GM23338 (cell line): ENCODE data around the gene IRF2. TPM values are rescaled to one million over a fixed set of nuclear protein-coding genes. Genes with fewer than 3 reads are reported as not detected.

Experiments used
- ATAC-seq: fragments of 200-7000 bp; cut with Tn5 transposase; 3 replicates; pipeline ENCODE4 v1.9.1; 2020
- DNase-seq: peaks from one replicate; pipeline ENCODE4 v3.0.0-alpha.2; 2015; ENCODE audit warnings: low spot score
- H2AFZ ChIP-seq: fragments of 200-600 bp; sonication (generic); 2 replicates; pipeline ENCODE4 v1.8.0; 2016; ENCODE audit warnings: antibody characterized with exemption, mild to moderate bottlenecking, moderate library complexity
- H3F3A ChIP-seq: fragments of 200-600 bp; sonication (generic); replicated peaks from 2 replicates; pipeline ENCODE4 v1.8.0; 2017; ENCODE audit warnings: antibody characterized with exemption, mixed run types, low read depth
- H3K27ac ChIP-seq: fragments of 200-600 bp; sonication (generic); 2 replicates; pipeline ENCODE4 v1.6.1; 2016; ENCODE audit warnings: low read depth
- H3K27me3 ChIP-seq: fragments of 200-600 bp; sonication (generic); 2 replicates; pipeline ENCODE4 v1.8.0; 2016; ENCODE audit warnings: mild to moderate bottlenecking, mixed run types, moderate library complexity; ENCODE audit not compliant: insufficient read depth
- H3K36me3 ChIP-seq: fragments of 200-600 bp; sonication (generic); 2 replicates; pipeline ENCODE4 v1.8.0; 2016; ENCODE audit warnings: mild to moderate bottlenecking; ENCODE audit not compliant: insufficient read depth
- H3K4me1 ChIP-seq: fragments of 200-600 bp; sonication (generic); 2 replicates; pipeline ENCODE4 v1.8.0; 2016; ENCODE audit warnings: mild to moderate bottlenecking, moderate library complexity; ENCODE audit not compliant: insufficient read depth
- H3K4me2 ChIP-seq: fragments of 200-600 bp; sonication (generic); 2 replicates; pipeline ENCODE4 v1.7.1; 2017; ENCODE audit warnings: mixed run types
- H3K4me3 ChIP-seq: fragments of 200-600 bp; sonication (generic); 2 replicates; pipeline ENCODE4 v1.6.1; 2016; ENCODE audit warnings: mixed run types
- H3K79me2 ChIP-seq: fragments of 200-600 bp; sonication (generic); replicated peaks from 2 replicates; pipeline ENCODE4 v1.8.0; 2017; ENCODE audit warnings: mild to moderate bottlenecking; ENCODE audit not compliant: insufficient read depth
- H3K9me2 ChIP-seq: fragments of 200-600 bp; sonication (generic); 2 replicates; pipeline ENCODE4 v1.8.0; 2017; ENCODE audit not compliant: insufficient read depth
- H4K20me1 ChIP-seq: fragments of 200-600 bp; sonication (generic); replicated peaks from 2 replicates; pipeline ENCODE4 v1.8.0; 2017; ENCODE audit warnings: mild to moderate bottlenecking; ENCODE audit not compliant: insufficient read depth
- H3K27ac Mint-ChIP-seq: 2 replicates; pipeline ENCODE4 v1.8.0; 2020; ENCODE audit warnings: inconsistent platforms, mild to moderate bottlenecking, moderate library complexity, mixed read lengths
- H3K27me3 Mint-ChIP-seq: 3 replicates; pipeline ENCODE4 v1.8.0; 2022; ENCODE audit warnings: low read depth, mild to moderate bottlenecking, moderate library complexity, mixed read lengths, inconsistent platforms; ENCODE audit not compliant: insufficient read depth, poor library complexity
- H3K36me3 Mint-ChIP-seq: 3 replicates; pipeline ENCODE4 v1.8.0; 2021; ENCODE audit warnings: low read depth, mild to moderate bottlenecking, inconsistent platforms, moderate library complexity, mixed read lengths
- H3K4me1 Mint-ChIP-seq: 3 replicates; pipeline ENCODE4 v1.8.0; 2020; ENCODE audit warnings: mild to moderate bottlenecking, inconsistent platforms, mixed read lengths
- H3K4me3 Mint-ChIP-seq: 3 replicates; pipeline ENCODE4 v1.8.0; 2021; ENCODE audit warnings: moderate library complexity, mild to moderate bottlenecking, inconsistent platforms, mixed read lengths
- H3K9me3 Mint-ChIP-seq: 3 replicates; pipeline ENCODE4 v1.8.0; 2020; ENCODE audit warnings: moderate library complexity, mild to moderate bottlenecking, inconsistent platforms, mixed read lengths
- CREB1 ChIP-seq: fragments of 250-450 bp; sonication (Bioruptor Pico); IDR thresholded peaks from 2 replicates; pipeline ENCODE4 v1.5.0; 2020; ENCODE audit warnings: low read depth, mild to moderate bottlenecking, moderate library complexity
- EZH2 ChIP-seq: fragments of 200-600 bp; sonication (generic); IDR thresholded peaks from one replicate; pipeline ENCODE4 v1.8.0; 2017; ENCODE audit warnings: antibody characterized with exemption, mild to moderate bottlenecking, low read depth; ENCODE audit not compliant: unreplicated experiment
- EZH2phosphoT487 ChIP-seq: fragments of 200-600 bp; sonication (generic); IDR thresholded peaks from one replicate; pipeline ENCODE4 v1.8.1; 2018; ENCODE audit warnings: antibody characterized with exemption; ENCODE audit not compliant: unreplicated experiment
- JUNB ChIP-seq: IDR thresholded peaks from one replicate; pipeline ENCODE4 v1.6.1; 2016; ENCODE audit warnings: antibody characterized with exemption; ENCODE audit not compliant: unreplicated experiment
- NANOG ChIP-seq: IDR thresholded peaks from 2 replicates; pipeline ENCODE4 v1.6.1; 2016; ENCODE audit warnings: antibody characterized with exemption, borderline replicate concordance
- POLR2AphosphoS5 ChIP-seq: IDR thresholded peaks from 2 replicates; pipeline ENCODE4 v1.6.1; 2016; ENCODE audit warnings: antibody characterized with exemption, low read depth
- STAT1 ChIP-seq: IDR thresholded peaks from one replicate; pipeline ENCODE4 v1.6.1; 2016; ENCODE audit warnings: antibody characterized with exemption; ENCODE audit not compliant: unreplicated experiment
- ZNF114 ChIP-seq: fragments of 250-450 bp; sonication (Bioruptor Pico); IDR thresholded peaks from 2 replicates; pipeline ENCODE4 v1.5.0; 2020; ENCODE audit warnings: mild to moderate bottlenecking, moderate library complexity
- ZNF331 ChIP-seq: fragments of 250-450 bp; sonication (Bioruptor Pico); IDR thresholded peaks from 2 replicates; pipeline ENCODE4 v1.5.0; 2020; ENCODE audit warnings: low read depth, mild to moderate bottlenecking, moderate library complexity
- polyA plus RNA-seq: library from polyadenylated mRNA; unstranded; fragments of >200 nt; fragmentation: Nextera tagmentation; extraction: Ambion mirVana; gene quantifications from 2 replicates; pipeline ENCODE4 v1.2.1, GENCODE V29; 2016
- total RNA-seq: library from RNA; depleted of rRNA; stranded (reverse); fragments of >200 nt; shearing (Covaris generic); gene quantifications from 2 replicates; pipeline ENCODE4 v1.2.3, GENCODE V29; 2014
- TF ChIP-seq, protein P1 (sequence below): fragments of 250-450 bp; sonication (Bioruptor Pico); IDR thresholded peaks from 2 replicates; pipeline ENCODE4 v1.5.0; 2020; ENCODE audit warnings: mild to moderate bottlenecking, moderate library complexity
- TF ChIP-seq, protein P2 (sequence below), 2 experiments: fragments of 200-600 bp in 1 of 2; sonication (generic) in 1 of 2; conservative IDR thresholded peaks; 2 replicates each; pipeline versions ENCODE4 v1.5.1 to v1.6.1; 2016 to 2017; ENCODE audit warnings: antibody characterized with exemption in 2 of 2, low read depth in 2 of 2, mild to moderate bottlenecking in 2 of 2, moderate library complexity in 1 of 2
- TF ChIP-seq, protein P3 (sequence below): IDR thresholded peaks from one replicate; pipeline ENCODE4 v1.6.1; 2018; ENCODE audit warnings: antibody characterized with exemption; ENCODE audit not compliant: unreplicated experiment
- TF ChIP-seq, protein P4 (sequence below): IDR thresholded peaks from 2 replicates; pipeline ENCODE4 v1.6.1; 2016; ENCODE audit warnings: antibody characterized with exemption

Gene IRF2
- total and polyA plus RNA-seq, 2 experiments from 2014 or later: 14.7 to 15.0 TPM

DNA sequence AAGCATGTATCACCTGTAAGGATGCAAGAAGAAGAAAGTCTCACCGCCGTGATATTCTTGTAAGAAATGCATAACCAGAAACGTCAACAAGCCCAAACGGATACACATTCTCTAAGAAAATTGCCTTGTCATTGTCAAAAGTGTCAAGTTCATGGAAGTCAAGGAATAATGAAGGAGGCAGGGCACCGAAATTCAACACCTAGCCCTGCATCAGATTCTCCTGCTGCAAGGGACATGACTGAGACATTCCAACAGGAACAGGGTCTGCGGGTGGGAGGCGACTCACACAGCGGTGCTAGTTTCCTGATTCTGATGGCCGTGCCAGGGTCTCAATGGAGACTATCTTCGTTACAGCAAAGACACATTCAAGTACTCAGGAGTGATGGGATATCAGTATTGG, 26.7 kb downstream of the IRF2 start:
- Histone ChIP-seq H3K36me3 (no peaks in the 10 kb centered on the region), H3F3A (peaks cover 6% of the 10 kb centered on the region; the same call in 1 of the 2 replicates), H3K79me2 (peaks cover 97% of the 10 kb centered on the region), H3K9me2 (no peaks in the 10 kb centered on the region), H4K20me1 (no peaks in the 10 kb centered on the region), H2AFZ (no peak overlapping the region), H3K4me2 (peak overlapping the region; percentile 69), H3K27me3 (no peaks in the 10 kb centered on the region), H3K4me3 (peak overlapping the region; percentile 8; the same call in 1 of the 2 replicates), H3K4me1 (peaks cover 61% of the 10 kb centered on the region), H3K27ac (peak overlapping the region; percentile 74; the same call in 1 of the 2 replicates)
- DNase-seq (peak; percentile 76), ATAC-seq (peak; percentile 81)
- H3K36me3 Mint-ChIP-seq: peaks cover 5% of the 10 kb centered on the region; the same call in 2 of the 3 replicates
- TF ChIP-seq EZH2phosphoT487 (no peak), POLR2AphosphoS5 (no peak), STAT1 (no peak), EZH2 (no peak), ZNF114 (no peak), JUNB (no peak), NANOG (no peak), ZNF331 (CRISPR knock-in tag) (no peak), CREB1 (CRISPR knock-in tag) (no peak; the same call in 1 of the 2 replicates)
- TF ChIP-seq, protein P1, sequence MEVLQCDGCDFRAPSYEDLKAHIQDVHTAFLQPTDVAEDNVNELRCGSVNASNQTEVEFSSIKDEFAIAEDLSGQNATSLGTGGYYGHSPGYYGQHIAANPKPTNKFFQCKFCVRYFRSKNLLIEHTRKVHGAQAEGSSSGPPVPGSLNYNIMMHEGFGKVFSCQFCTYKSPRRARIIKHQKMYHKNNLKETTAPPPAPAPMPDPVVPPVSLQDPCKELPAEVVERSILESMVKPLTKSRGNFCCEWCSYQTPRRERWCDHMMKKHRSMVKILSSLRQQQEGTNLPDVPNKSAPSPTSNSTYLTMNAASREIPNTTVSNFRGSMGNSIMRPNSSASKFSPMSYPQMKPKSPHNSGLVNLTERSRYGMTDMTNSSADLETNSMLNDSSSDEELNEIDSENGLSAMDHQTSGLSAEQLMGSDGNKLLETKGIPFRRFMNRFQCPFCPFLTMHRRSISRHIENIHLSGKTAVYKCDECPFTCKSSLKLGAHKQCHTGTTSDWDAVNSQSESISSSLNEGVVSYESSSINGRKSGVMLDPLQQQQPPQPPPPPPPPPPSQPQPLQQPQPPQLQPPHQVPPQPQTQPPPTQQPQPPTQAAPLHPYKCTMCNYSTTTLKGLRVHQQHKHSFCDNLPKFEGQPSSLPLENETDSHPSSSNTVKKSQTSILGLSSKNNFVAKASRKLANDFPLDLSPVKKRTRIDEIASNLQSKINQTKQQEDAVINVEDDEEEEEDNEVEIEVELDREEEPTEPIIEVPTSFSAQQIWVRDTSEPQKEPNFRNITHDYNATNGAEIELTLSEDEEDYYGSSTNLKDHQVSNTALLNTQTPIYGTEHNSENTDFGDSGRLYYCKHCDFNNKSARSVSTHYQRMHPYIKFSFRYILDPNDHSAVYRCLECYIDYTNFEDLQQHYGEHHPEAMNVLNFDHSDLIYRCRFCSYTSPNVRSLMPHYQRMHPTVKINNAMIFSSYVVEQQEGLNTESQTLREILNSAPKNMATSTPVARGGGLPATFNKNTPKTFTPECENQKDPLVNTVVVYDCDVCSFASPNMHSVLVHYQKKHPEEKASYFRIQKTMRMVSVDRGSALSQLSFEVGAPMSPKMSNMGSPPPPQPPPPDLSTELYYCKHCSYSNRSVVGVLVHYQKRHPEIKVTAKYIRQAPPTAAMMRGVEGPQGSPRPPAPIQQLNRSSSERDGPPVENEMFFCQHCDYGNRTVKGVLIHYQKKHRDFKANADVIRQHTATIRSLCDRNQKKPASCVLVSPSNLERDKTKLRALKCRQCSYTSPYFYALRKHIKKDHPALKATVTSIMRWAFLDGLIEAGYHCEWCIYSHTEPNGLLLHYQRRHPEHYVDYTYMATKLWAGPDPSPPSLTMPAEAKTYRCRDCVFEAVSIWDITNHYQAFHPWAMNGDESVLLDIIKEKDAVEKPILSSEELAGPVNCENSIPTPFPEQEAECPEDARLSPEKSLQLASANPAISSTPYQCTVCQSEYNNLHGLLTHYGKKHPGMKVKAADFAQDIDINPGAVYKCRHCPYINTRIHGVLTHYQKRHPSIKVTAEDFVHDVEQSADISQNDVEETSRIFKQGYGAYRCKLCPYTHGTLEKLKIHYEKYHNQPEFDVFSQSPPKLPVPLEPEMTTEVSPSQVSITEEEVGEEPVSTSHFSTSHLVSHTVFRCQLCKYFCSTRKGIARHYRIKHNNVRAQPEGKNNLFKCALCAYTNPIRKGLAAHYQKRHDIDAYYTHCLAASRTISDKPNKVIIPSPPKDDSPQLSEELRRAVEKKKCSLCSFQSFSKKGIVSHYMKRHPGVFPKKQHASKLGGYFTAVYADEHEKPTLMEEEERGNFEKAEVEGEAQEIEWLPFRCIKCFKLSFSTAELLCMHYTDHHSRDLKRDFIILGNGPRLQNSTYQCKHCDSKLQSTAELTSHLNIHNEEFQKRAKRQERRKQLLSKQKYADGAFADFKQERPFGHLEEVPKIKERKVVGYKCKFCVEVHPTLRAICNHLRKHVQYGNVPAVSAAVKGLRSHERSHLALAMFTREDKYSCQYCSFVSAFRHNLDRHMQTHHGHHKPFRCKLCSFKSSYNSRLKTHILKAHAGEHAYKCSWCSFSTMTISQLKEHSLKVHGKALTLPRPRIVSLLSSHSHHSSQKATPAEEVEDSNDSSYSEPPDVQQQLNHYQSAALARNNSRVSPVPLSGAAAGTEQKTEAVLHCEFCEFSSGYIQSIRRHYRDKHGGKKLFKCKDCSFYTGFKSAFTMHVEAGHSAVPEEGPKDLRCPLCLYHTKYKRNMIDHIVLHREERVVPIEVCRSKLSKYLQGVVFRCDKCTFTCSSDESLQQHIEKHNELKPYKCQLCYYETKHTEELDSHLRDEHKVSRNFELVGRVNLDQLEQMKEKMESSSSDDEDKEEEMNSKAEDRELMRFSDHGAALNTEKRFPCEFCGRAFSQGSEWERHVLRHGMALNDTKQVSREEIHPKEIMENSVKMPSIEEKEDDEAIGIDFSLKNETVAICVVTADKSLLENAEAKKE: no peak
- TF ChIP-seq, protein P2, sequence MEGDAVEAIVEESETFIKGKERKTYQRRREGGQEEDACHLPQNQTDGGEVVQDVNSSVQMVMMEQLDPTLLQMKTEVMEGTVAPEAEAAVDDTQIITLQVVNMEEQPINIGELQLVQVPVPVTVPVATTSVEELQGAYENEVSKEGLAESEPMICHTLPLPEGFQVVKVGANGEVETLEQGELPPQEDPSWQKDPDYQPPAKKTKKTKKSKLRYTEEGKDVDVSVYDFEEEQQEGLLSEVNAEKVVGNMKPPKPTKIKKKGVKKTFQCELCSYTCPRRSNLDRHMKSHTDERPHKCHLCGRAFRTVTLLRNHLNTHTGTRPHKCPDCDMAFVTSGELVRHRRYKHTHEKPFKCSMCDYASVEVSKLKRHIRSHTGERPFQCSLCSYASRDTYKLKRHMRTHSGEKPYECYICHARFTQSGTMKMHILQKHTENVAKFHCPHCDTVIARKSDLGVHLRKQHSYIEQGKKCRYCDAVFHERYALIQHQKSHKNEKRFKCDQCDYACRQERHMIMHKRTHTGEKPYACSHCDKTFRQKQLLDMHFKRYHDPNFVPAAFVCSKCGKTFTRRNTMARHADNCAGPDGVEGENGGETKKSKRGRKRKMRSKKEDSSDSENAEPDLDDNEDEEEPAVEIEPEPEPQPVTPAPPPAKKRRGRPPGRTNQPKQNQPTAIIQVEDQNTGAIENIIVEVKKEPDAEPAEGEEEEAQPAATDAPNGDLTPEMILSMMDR (conservative IDR thresholded peaks at IDR 0.05; ENCODE audit: low read depth in 2 of 2): no peak
- TF ChIP-seq, protein P3, sequence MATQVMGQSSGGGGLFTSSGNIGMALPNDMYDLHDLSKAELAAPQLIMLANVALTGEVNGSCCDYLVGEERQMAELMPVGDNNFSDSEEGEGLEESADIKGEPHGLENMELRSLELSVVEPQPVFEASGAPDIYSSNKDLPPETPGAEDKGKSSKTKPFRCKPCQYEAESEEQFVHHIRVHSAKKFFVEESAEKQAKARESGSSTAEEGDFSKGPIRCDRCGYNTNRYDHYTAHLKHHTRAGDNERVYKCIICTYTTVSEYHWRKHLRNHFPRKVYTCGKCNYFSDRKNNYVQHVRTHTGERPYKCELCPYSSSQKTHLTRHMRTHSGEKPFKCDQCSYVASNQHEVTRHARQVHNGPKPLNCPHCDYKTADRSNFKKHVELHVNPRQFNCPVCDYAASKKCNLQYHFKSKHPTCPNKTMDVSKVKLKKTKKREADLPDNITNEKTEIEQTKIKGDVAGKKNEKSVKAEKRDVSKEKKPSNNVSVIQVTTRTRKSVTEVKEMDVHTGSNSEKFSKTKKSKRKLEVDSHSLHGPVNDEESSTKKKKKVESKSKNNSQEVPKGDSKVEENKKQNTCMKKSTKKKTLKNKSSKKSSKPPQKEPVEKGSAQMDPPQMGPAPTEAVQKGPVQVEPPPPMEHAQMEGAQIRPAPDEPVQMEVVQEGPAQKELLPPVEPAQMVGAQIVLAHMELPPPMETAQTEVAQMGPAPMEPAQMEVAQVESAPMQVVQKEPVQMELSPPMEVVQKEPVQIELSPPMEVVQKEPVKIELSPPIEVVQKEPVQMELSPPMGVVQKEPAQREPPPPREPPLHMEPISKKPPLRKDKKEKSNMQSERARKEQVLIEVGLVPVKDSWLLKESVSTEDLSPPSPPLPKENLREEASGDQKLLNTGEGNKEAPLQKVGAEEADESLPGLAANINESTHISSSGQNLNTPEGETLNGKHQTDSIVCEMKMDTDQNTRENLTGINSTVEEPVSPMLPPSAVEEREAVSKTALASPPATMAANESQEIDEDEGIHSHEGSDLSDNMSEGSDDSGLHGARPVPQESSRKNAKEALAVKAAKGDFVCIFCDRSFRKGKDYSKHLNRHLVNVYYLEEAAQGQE: no peak
- TF ChIP-seq, protein P4, sequence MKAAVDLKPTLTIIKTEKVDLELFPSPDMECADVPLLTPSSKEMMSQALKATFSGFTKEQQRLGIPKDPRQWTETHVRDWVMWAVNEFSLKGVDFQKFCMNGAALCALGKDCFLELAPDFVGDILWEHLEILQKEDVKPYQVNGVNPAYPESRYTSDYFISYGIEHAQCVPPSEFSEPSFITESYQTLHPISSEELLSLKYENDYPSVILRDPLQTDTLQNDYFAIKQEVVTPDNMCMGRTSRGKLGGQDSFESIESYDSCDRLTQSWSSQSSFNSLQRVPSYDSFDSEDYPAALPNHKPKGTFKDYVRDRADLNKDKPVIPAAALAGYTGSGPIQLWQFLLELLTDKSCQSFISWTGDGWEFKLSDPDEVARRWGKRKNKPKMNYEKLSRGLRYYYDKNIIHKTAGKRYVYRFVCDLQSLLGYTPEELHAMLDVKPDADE: no peak
- H3K9me3 Mint-ChIP-seq: no peaks in the 10 kb centered on the region
- peak overlapping the region; percentile 74 for H3K27ac Mint-ChIP-seq
- peaks cover 5% of the 10 kb centered on the region for H3K27me3 Mint-ChIP-seq
- peaks cover 74% of the 10 kb centered on the region for H3K4me1 Mint-ChIP-seq
- H3K4me3 Mint-ChIP-seq: peak overlapping the region; percentile 21; the same call in 2 of the 3 replicates
